Middle frontal gyrus (tissue), 1 donor: ENCODE measurements around the gene ZNF143.
"Not testable (repeated sequence)": the region's sequence is repeated elsewhere in the genome, so short reads cannot be mapped to it uniquely, and the experiment has no call there.

Experiments
- DNase-seq: peaks from one replicate; pipeline ENCODE4 v3.0.0-alpha.2; 2015; ENCODE audit warnings: low spot score; ENCODE audit errors: extremely low spot score

Gene ZNF143

GRCh38 chr11:9460322-9461062, at the start of gene ZNF143:
TSS of gene ZNF143 (plus strand) at chr11:9461012. CDS start at chr11:9471309, 10,297 bp downstream.
- DNase-seq = peak; percentile 100

GRCh38 chr11:9428706-9429105, 32.1 kb upstream of the ZNF143 start:
- no peak for DNase-seq

- DNase-seq = no peak
Measured at GRCh38 chr11:9438611-9439010, 22.2 kb upstream of the ZNF143 start.

- DNase-seq = no peak
Measured at GRCh38 chr11:9446230-9446629, 14.6 kb upstream of the ZNF143 start.

- no peak for DNase-seq
Measured at GRCh38 chr11:9448576-9449352, 12.0 kb upstream of the ZNF143 start.

GRCh38 chr11:9452023-9452422, 8.8 kb upstream of the ZNF143 start:
- not testable (repeated sequence) for DNase-seq

GRCh38 chr11:9455722-9456121, 5.1 kb upstream of the ZNF143 start:
- DNase-seq = no peak

- DNase-seq = no peak
Measured at GRCh38 chr11:9459667-9460321, 1.0 kb upstream of the ZNF143 start.

GRCh38 chr11:9461063-9461759, 399 bp downstream of the ZNF143 start:
- peak; percentile 74 for DNase-seq

GRCh38 chr11:9461760-9462134, 935 bp downstream of the ZNF143 start:
- DNase-seq = no peak

GRCh38 chr11:9462172-9462799, 1.5 kb downstream of the ZNF143 start:
- DNase-seq = no peak

GRCh38 chr11:9462806-9463537, 2.2 kb downstream of the ZNF143 start:
- DNase-seq = no peak

GRCh38 chr11:9470765-9471164, 10.0 kb downstream of the ZNF143 start:
- DNase-seq = no peak

- DNase-seq = no peak
Measured at GRCh38 chr11:9473408-9473807, 12.6 kb downstream of the ZNF143 start.

GRCh38 chr11:9479899-9480298, 19.1 kb downstream of the ZNF143 start:
- DNase-seq = no peak

GRCh38 chr11:9489080-9489765, 28.4 kb downstream of the ZNF143 start:
- no peak for DNase-seq

GRCh38 chr11:9490376-9490775, 29.6 kb downstream of the ZNF143 start:
- DNase-seq = no peak

GRCh38 chr11:9493492-9493891, 32.7 kb downstream of the ZNF143 start:
- DNase-seq = no peak

- DNase-seq = no peak
Measured at GRCh38 chr11:9494316-9494715, 33.5 kb downstream of the ZNF143 start.
